HK-2 (cell line): Measurements from ENCODE around the gene CCDC122.

ENCODE experiments used
- DNase-seq: peaks from one replicate; pipeline ENCODE4 v3.0.0-alpha.2; 2018; ENCODE audit not compliant: unreplicated experiment

Gene CCDC122

DNA sequence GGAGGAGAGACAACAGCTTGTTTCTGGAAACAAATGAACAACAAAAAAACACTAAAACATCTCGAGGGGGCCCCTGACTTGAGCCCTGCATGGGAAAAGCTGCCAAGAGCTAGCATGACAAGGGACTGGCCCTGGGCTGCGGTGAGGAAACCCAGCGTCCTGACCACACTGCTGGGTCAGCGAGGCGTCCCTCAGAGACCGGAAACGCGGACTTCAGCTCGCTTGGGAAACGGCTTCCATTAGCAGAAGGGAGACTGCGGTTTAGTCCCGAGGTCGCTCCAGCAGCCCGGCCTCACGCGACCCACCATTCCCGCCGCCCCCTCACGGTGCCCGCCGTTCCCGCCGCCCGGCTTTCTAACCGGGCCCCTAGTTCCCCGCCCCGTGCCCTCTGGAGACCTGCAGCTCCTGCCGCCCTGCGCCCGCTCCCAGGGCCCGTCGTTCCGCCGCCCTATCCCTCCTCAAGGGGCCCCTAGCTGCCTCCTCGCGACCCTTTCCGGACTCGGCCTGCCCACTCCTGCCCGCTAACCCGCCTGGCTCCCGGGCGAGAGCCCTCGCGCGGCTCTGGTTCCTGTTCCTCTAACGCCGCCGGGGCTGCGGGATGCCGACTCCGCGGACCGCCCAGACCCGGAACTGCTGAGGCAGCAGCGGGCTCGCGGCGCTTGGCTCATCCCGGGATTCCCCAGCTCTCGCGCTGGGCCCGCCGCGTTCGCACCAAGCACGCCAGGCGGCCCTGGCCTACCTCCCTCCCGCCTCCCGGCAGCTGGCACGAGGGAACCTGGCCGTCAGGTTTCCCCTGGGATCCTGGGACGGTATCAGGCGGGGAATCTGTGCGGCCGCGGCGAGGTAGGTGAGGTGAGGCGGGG lies at the start of gene CCDC122:
CCDC122 (minus strand) TSS at position 849 of the 863 bp plus-strand sequence. CDS start 10,364 bp downstream, outside the sequence.
- peak; percentile 71 for DNase-seq

GRCh38 chr13:43924549-43925245 lies 45.2 kb upstream of the CCDC122 start:
- no peak for DNase-seq

DNA sequence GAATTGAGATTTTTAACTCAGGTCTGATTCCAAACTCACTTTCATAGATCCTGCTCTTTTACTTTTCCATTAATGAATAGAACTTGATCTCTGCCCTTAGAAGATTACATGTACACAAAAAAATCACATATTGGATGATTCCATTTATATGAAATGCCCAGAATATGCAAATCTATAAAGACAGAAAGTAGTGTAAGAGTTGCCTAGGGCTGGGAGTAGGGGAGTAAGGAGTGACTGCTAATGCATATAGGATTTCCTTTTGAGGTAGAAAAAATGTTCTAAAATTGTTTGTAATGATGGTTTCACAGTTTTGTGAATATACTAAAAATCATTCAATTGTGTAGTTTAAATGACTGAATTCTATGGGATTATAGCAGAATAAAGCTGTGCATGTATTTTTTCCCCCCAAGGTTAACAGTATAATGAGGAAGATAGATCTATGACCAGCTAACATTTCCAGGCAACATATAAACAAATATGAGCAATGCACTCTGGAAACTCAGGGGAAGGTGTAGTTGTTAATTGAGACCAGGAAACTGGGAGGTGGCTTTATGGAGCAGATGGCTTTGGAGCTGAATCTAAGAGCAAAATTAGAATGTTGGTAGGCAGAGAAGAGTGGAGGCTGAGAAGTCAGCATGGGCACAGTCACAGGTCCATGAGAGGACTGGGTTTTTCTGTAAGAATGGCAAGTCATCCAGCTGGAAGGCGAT lies 41.6 kb upstream of the CCDC122 start:
- DNase-seq = no peak

- no peak for DNase-seq
Observed at GRCh38 chr13:43918636-43919035, 39.1 kb upstream of the CCDC122 start.

- DNase-seq = no peak
Observed at GRCh38 chr13:43916828-43917227, 37.3 kb upstream of the CCDC122 start.

DNA sequence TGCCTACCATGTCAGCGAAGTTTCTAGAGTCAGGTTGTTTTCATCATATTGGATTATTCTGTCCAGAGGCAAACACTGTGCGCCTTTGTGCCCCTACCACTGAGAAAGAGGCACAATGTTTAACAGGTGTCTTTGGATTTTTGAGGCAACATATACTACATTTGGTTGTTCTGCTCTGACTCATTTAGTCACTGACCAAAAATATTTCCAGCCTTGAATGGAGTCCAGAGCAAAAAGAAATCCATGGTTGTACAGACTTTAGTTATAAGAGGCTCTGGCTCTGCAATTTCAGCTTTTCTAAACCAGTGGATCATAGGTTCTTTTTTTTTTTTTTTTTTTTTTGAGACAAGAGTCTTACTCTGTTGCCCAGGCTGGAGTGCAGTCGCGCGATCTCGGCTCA lies 35.9 kb upstream of the CCDC122 start:
- no peak for DNase-seq

DNA sequence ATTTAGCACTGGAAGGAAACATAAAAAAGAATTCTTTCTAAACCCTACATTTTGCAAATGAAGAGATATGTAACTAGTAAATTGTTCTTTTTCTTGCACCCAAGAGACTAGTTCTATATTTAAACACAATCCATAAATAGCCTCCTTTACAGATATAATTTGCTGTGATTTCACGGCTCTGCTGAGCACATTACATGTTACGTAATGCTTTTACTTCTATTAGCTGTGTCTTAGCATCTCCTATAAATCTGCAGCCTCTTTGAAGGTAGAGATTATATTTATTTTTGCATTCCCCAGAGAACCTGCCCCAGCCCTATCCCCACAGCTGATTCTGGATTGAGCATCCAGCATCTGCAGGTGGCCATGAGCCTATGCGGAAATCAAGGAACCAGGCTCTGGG lies 32.3 kb upstream of the CCDC122 start:
- DNase-seq = no peak

- no peak for DNase-seq
Observed at GRCh38 chr13:43911278-43911677, 31.7 kb upstream of the CCDC122 start.

DNA sequence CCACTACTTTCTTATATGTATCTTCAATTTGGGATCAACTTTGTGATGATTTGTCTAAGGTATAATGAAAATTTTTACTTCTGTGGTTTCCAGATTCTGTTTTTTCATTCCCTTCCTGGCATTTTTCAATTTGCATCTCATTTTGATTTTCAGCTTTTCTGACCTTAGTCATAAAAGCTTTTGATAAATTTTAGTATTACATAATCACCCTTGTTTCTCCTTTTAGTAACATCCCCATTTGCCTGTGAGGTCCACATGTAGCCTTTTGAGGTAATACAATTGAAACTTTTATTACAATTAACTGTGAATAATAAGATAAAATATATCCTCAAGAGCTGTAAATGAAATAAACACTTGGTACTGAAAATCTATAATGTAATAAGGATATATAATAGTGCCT lies 31.3 kb upstream of the CCDC122 start:
- DNase-seq = no peak

DNA sequence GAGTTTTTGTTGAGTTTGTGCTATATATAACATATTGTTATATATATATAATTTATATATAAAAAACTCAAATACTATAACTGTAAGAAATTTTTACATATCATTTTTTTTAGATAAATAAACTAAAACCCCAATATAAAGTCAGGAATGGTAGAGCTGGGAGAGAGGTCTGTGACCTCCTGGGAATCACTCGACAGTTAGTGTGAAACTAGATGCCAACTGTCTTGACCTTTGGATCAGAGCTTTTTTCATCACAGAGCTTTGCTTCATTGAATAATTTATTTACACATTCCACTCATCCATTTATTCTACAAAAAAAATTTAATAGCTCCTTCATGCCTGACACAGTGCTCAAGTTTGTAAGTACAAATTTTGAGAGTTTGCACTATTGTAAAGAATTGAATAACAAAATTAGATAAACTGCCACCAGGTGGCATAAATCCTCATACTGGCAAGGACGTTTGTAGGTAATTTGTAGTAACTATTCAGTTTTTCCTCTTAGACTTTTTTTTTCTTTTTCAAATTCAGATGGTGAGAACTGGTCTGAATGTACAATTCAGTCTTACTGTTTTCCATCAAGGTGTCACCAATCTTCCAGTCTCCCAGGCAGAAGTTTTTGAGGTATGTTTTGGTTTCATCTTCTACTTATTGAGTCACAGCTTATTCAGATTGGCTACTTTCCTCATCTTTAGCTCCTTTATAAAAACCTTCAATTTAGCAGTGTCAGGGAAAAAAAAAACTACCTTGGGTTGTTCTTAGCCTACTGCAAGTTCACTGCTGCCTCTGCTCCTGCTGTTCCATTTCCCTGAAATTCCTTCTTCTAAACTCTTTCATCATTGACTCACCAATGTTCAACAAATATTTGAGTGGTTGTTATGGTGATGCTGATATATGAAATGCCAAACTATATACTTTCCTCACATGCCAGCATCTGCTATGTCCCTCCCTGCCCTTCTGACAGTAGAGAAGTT lies 28.9 kb upstream of the CCDC122 start:
- DNase-seq = no peak

GRCh38 chr13:43905435-43906031 lies 26.0 kb upstream of the CCDC122 start:
- no peak for DNase-seq

- no peak for DNase-seq
Observed at GRCh38 chr13:43895940-43896339, 16.4 kb upstream of the CCDC122 start.

GRCh38 chr13:43894438-43894837 lies 14.9 kb upstream of the CCDC122 start:
- no peak for DNase-seq

GRCh38 chr13:43884222-43884621 lies 4.7 kb upstream of the CCDC122 start:
- DNase-seq = no peak

GRCh38 chr13:43883631-43884030 lies 4.1 kb upstream of the CCDC122 start:
- no peak for DNase-seq

DNA sequence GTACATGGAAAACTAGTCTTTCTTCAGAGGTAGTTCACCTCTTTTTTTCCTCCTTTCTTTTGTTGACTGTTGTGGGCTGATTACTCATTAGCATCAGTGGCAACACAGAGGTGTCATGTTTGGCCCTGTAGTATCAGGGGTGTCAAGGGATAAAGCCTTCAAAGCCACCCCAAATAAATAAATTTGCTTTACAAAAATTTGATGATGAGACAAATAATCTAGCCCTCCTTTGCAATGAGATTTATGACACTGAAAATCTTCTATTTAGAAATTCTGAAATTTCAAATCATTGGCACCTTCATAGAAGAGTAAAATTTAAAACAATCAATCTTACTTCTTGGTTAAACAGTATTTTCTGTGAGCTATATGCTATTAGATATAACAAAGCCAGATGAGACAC lies 2.0 kb upstream of the CCDC122 start:
- DNase-seq = no peak

GRCh38 chr13:43880926-43881325 lies 1.4 kb upstream of the CCDC122 start:
- DNase-seq = no peak

- DNase-seq = no peak
Observed at GRCh38 chr13:43880214-43880855, 795 bp upstream of the CCDC122 start.

DNA sequence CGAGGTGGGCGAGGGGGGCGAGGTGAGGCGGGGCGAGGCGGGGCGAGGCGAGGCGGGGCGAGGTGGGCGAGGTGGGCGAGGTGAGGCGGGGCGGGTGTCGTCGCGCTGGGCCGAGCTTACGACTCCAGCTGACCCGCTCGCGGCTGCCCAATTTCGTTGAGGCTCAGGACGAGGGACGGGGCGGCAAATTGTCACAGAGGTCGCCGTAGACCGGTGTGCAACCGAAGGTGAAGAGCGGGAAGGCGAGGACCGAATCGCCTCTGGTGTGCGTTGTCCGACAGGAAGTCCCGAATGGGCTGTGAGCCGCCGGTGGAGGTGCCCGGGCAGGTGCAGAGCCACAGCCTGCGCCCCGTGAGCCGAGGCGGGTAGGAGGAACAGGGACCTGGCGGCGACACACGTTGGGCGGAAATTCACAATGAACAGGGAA lies 228 bp upstream of the CCDC122 start, which contains the start of gene LACC1:
LACC1 (plus strand) TSS at position 150 of the 427 bp plus-strand sequence. CDS start 1,082 bp downstream, outside the sequence.
- DNase-seq = no peak

DNA sequence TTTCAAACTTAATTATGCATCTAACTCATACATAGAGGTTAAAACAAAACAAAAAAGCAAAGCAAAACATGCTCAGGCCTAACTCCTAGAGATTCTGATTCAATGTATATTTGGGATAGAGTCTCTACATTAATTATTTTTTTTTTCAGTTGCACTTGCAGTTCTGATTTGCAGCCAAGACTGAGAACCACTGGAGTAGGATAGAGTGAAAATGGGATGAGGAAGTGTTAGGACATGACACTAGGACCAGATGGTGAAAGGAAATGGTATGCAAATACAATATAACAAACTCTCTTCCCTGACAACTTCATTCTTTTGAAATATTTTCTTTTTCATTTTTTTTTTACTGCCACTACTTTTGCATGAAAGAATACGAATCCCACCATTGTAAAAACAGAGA lies 1.8 kb downstream of the CCDC122 start:
- DNase-seq = no peak
